Ovary (tissue), 9 donors: ENCODE data around the gene ELFN1. TPM values are rescaled to one million over a fixed set of nuclear protein-coding genes. Genes with fewer than 3 reads are reported as not detected.

Experiments used
- DNase-seq, 5 donors: peaks; one replicate each; pipeline ENCODE4 v3.0.0-alpha.2; 2019 to 2020
- H3K27ac ChIP-seq, 2 donors: fragments of 200-600 bp; one replicate each; pipeline versions ENCODE4 v1.5.1 to v1.8.0; 2019 to 2022
- H3K27me3 ChIP-seq: fragments of 200-600 bp; one replicate; pipeline ENCODE4 v1.8.0; 2022
- H3K36me3 ChIP-seq: fragments of 200-600 bp; sonication (generic); one replicate; pipeline ENCODE4 v1.5.1; 2019
- H3K4me1 ChIP-seq: one replicate; pipeline ENCODE4 v1.8.1; 2013; ENCODE audit warnings: mild to moderate bottlenecking, moderate library complexity; ENCODE audit not compliant: insufficient read depth
- H3K4me3 ChIP-seq: fragments of 200-600 bp; sonication (generic); one replicate; pipeline ENCODE4 v1.5.1; 2017
- H3K9me3 ChIP-seq, 2 donors: fragments of 200-600 bp in 1 of 2; sonication (generic) in 1 of 2; one replicate each; pipeline versions ENCODE4 v1.5.1 to v1.8.1; 2013 to 2019; ENCODE audit warnings: mild to moderate bottlenecking in 1 of 2, moderate library complexity in 1 of 2
- CTCF ChIP-seq, 3 donors: fragments of 450-650 bp in 2 of 3; fragments of 200-600 bp in 1 of 3; IDR thresholded peaks; one replicate each; pipeline versions ENCODE4 v1.5.1 to v1.8.0; 2016 to 2022; ENCODE audit warnings: antibody characterized with exemption in 3 of 3, mild to moderate bottlenecking in 1 of 3
- EP300 ChIP-seq: sonication (generic); formaldehyde crosslinking; IDR thresholded peaks from one replicate; pipeline ENCODE4 v1.6.1; 2017; ENCODE audit warnings: antibody characterized with exemption
- POLR2A ChIP-seq: fragments of 450-650 bp; IDR thresholded peaks from one replicate; pipeline ENCODE4 v1.6.1; 2017; ENCODE audit warnings: antibody characterized with exemption, mild to moderate bottlenecking, moderate library complexity
- WGBS, 3 donors: extraction: QIAGEN DNeasy Blood & Tissue Kit in 1 of 3; methylation state at CpG; one replicate each; pipeline versions ENCODE4 v1.1.5 to v1.1.7; 2013 to 2017; 5-methylcytosine and 5-hydroxymethylcytosine counted together
- intact Hi-C, 4 donors: fragments of 100-400 bp; cut with DNase I; formaldehyde crosslinking; loops; one replicate each; pipeline versions ENCODE4 v1.11.0 to v1.15.1; 2022 to 2023
- polyA plus RNA-seq, 2 donors: library from polyadenylated mRNA; stranded (reverse); fragments of 200-250 nt in 1 of 2; fragments of 350-450 nt in 1 of 2; fragmentation: Illumina TruSeq in 1 of 2; extraction: RNeasy Lipid Tissue Mini Kit (QIAGEN cat#74804) in 1 of 2; gene quantifications; one replicate each; pipeline ENCODE4 v1.2.3, GENCODE V29; 2013 to 2014
- total RNA-seq, 7 donors: library from RNA; depleted of rRNA in 2 of 7; stranded (reverse); fragments of >200 nt in 2 of 7; fragmentation: NEBNext Ultra II Directional in 3 of 7; extraction: Animal tissue kit (Norgen Biotek cat#: 25700) in 3 of 7; gene quantifications; one replicate each; pipeline versions ENCODE4 v1.1.0 to v1.2.4, GENCODE V29; 2016 to 2023
- donor health status: DM: no; HTN: no; CAD: no; lungs with moderate emphysema.
- donor health status: DM: no; HTN: no; CAD: no.
- donor health status: Bipolar disorder and iron deficiency.
- donor health status: DM: yes; HTN: yes; CAD: no.
- donor health status: DM: no; HTN: no; CAD: no.
- donor health status: DM: yes; HTN: yes; CAD: no.

The ELFN1 gene
- total and polyA plus RNA-seq, 9 donors, result 0.05 to 1.5 (median 0.60) TPM

- H3K4me1 ChIP-seq, result no peaks in the 10 kb centered on the region
- no peaks in the 10 kb centered on the region for H3K27me3 ChIP-seq
- H3K27ac ChIP-seq, result no peak overlapping the region
- TF ChIP-seq POLR2A (no peak), CTCF (IDR thresholded peaks at IDR 0.05) (no peak), EP300 (no peak)
- H3K9me3 ChIP-seq, result no peaks in the 10 kb centered on the region
- 92 to 97% (median 92%) methylated on average over 3 of the region's 3 CpGs for WGBS, 3 donors
- no peak for DNase-seq
- H3K36me3 ChIP-seq, result no peaks in the 10 kb centered on the region
- H3K4me3 ChIP-seq, result no peak overlapping the region
- intact Hi-C loops, result no loop called here
Observed at GRCh38 chr7:1785839-1786238, 115.8 kb downstream of the ELFN1 start.

GRCh38 chr7:1787241-1787640, 117.2 kb downstream of the ELFN1 start:
- H3K9me3 ChIP-seq, result no peaks in the 10 kb centered on the region
- no peaks in the 10 kb centered on the region for H3K36me3 ChIP-seq
- H3K4me3 ChIP-seq, result no peak overlapping the region
- 71 to 77% (median 76%) methylated on average over 9 of the region's 9 CpGs for WGBS, 3 donors
- DNase-seq, result peak in 1 of 5 donors; percentile 7
- no peaks in the 10 kb centered on the region for H3K27me3 ChIP-seq
- intact Hi-C loops, result no loop called here
- H3K4me1 ChIP-seq, result no peaks in the 10 kb centered on the region
- no peak for TF ChIP-seq POLR2A
- H3K27ac ChIP-seq, result no peak overlapping the region

- WGBS, 3 donors, result 89 to 92% (median 91%) methylated on average over 18 of the region's 18 CpGs
- TF ChIP-seq CTCF (IDR thresholded peaks at IDR 0.05) (no peak), EP300 (no peak), POLR2A (no peak)
- intact Hi-C loops, result no loop called here
- H3K9me3 ChIP-seq, result no peaks in the 10 kb centered on the region
- no peaks in the 10 kb centered on the region for H3K4me1 ChIP-seq
- H3K36me3 ChIP-seq, result no peaks in the 10 kb centered on the region
- peak in 1 of 5 donors; percentile 4 for DNase-seq
- H3K27ac ChIP-seq, result no peak overlapping the region
- no peaks in the 10 kb centered on the region for H3K27me3 ChIP-seq
- no peak overlapping the region for H3K4me3 ChIP-seq
Observed at GRCh38 chr7:1787681-1788235, 117.7 kb downstream of the ELFN1 start.

- Histone ChIP-seq H3K36me3 (no peaks in the 10 kb centered on the region), H3K9me3 (no peaks in the 10 kb centered on the region), H3K27ac (no peak overlapping the region), H3K27me3 (no peaks in the 10 kb centered on the region), H3K4me3 (no peak overlapping the region), H3K4me1 (no peaks in the 10 kb centered on the region)
- intact Hi-C loops, result no loop called here
- TF ChIP-seq CTCF (IDR thresholded peaks at IDR 0.05), result no peak
- TF ChIP-seq POLR2A, result no peak
- TF ChIP-seq EP300, result no peak
- DNase-seq, result no peak
- WGBS, 3 donors, result 17 to 26% (median 24%) methylated on average over 1 of the region's 1 CpG
Observed at GRCh38 chr7:1794888-1795542, 124.9 kb downstream of the ELFN1 start.

Other genes with a start within 250 kb of the ELFN1 start
- 10 to 100 TPM in 2 of 7 donors, 1 to 10 TPM in 5; 3.8 to 13.4 (median 7.9) TPM for gene MICALL2, start 210.8 kb upstream of the ELFN1 start, total RNA-seq
- gene MICALL2, start 210.8 kb upstream of the ELFN1 start, polyA plus RNA-seq, result 1 to 10 TPM in 1 of 2 donors, under 1 TPM in 1; 0.95 to 5.5 TPM
- gene INTS1, start 165.9 kb upstream of the ELFN1 start, total RNA-seq, result 10 to 100 TPM; 28.5 to 80.5 (median 70.6) TPM
- gene INTS1, start 165.9 kb upstream of the ELFN1 start, polyA plus RNA-seq, result 10 to 100 TPM in 1 of 2 donors, 1 to 10 TPM in 1; 1.9 to 48.7 TPM
- 10 to 100 TPM; 10.5 to 42.0 (median 18.7) TPM for gene MAFK, start 139.6 kb upstream of the ELFN1 start, total RNA-seq
- 10 to 100 TPM in 1 of 2 donors, 1 to 10 TPM in 1; 1.8 to 22.9 TPM for gene MAFK, start 139.6 kb upstream of the ELFN1 start, polyA plus RNA-seq
- 1 to 10 TPM in 5 of 7 donors, under 1 TPM in 1, not detected in 1; 0.05 to 8.4 (median 1.6) TPM for gene TMEM184A, start 114.1 kb upstream of the ELFN1 start, total RNA-seq
- gene TMEM184A, start 114.1 kb upstream of the ELFN1 start, polyA plus RNA-seq, result under 1 TPM in 1 of 2 donors, not detected in 1; 0.13 TPM
- gene PSMG3, start 100.2 kb upstream of the ELFN1 start, total RNA-seq, result 10 to 100 TPM; 15.6 to 34.5 (median 18.6) TPM
- gene PSMG3, start 100.2 kb upstream of the ELFN1 start, polyA plus RNA-seq, result 10 to 100 TPM; 12.7 to 29.9 TPM